HAP-1 (cell line): ENCODE results near the gene SCAMP4.

ENCODE experiments used
- DNase-seq, 2 experiments: peaks; one replicate each; pipeline ENCODE4 v3.0.0-alpha.2; 2016 to 2020; ENCODE audit warnings: low spot score in 2 of 2
- H3K27me3 ChIP-seq: fragments of 250-450 bp; sonication (Bioruptor Pico); 2 replicates; pipeline ENCODE4 v1.5.1; 2020; ENCODE audit warnings: low read depth, mild to moderate bottlenecking, moderate library complexity
- H3K36me3 ChIP-seq: fragments of 250-450 bp; sonication (Bioruptor Pico); replicated peaks from 2 replicates; pipeline ENCODE4 v1.5.1; 2020; ENCODE audit warnings: mild to moderate bottlenecking
- H3K4me1 ChIP-seq: fragments of 250-450 bp; sonication (Bioruptor Pico); 2 replicates; pipeline ENCODE4 v1.5.1; 2020; ENCODE audit warnings: mild to moderate bottlenecking
- H3K4me3 ChIP-seq: fragments of 250-450 bp; sonication (Bioruptor Pico); 2 replicates; pipeline ENCODE4 v1.5.1; 2020; ENCODE audit warnings: mild to moderate bottlenecking, moderate library complexity
- H3K9me3 ChIP-seq: fragments of 250-450 bp; sonication (Bioruptor Pico); 2 replicates; pipeline ENCODE4 v1.5.1; 2020; ENCODE audit warnings: mild to moderate bottlenecking, moderate library complexity
- in situ Hi-C: fragments of 300-500 bp; cut with MboI; formaldehyde crosslinking; loops from 3 replicates; pipeline ENCODE4 v1.14.3; 2020; ENCODE audit warnings: low sequenced_read_pairs, inconsistent platforms, mixed read lengths

SCAMP4 gene

DNA sequence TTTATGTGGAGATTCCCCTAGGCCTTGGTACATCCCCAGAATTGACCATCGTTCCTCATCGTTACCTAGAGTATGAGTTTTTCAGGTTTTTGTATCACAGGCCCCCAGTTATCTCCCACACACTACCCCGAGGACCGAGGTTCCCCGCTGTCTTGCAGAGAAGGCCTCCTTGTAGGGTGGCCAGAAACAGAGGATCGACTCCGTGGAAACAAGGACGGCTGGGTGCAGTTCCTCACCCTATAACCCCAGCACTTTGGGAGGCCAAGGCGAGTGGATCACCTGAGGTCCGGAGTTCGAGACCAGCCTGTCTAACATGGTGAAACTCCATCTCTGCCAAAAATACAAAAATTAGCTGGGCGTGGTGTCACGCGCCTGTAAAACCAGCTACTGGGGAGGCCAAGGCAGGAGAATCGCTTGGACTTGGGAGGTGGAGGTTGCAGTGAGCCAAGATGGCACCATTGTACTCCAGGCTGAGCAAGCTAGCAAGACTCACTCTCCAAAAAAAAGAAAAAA, 720 bp downstream of the SCAMP4 start:
- no peaks in the 10 kb centered on the region for H3K9me3 ChIP-seq
- in situ Hi-C loops, result no loop called here
- H3K4me1 ChIP-seq, result peaks cover 2% of the 10 kb centered on the region
- DNase-seq, result no peak
- H3K27me3 ChIP-seq, result no peaks in the 10 kb centered on the region
- H3K4me3 ChIP-seq, result peak overlapping the region; percentile 76
- H3K36me3 ChIP-seq, result peaks cover 7% of the 10 kb centered on the region; the same call in 1 of the 2 replicates

DNA sequence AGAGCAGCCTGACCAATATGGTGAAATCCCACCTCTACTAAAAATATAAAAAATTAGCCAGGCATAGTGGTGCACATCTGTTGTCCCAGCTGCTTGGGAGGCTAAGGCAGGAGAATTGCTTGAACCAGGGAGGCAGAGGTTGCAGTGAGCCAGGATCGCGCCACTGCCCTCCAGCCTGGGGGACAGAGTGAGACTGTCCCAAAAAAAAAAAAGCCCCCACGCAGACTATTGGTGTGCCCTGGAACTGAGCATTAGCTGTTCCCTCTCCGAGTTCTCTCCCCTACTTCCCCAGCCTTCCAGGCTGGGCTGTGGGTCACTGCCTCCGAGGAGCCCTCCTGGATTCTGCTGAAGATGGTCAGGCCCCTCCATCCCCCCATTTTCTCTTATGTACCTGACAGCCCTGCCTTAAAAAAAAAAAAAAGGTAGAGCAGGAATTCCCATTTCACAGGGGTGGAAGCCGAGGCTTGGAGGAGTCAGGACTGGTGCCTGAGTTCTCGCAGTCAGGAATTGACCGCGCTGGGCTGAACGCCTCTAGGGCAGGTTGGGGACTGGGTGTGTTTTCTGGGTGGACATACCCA, 1.9 kb downstream of the SCAMP4 start:
- in situ Hi-C loops, result no loop called here
- Histone ChIP-seq H3K9me3 (no peaks in the 10 kb centered on the region), H3K4me1 (peaks cover 2% of the 10 kb centered on the region), H3K36me3 (peaks cover 15% of the 10 kb centered on the region), H3K4me3 (no peak overlapping the region), H3K27me3 (no peaks in the 10 kb centered on the region)
- DNase-seq, result no peak

DNA sequence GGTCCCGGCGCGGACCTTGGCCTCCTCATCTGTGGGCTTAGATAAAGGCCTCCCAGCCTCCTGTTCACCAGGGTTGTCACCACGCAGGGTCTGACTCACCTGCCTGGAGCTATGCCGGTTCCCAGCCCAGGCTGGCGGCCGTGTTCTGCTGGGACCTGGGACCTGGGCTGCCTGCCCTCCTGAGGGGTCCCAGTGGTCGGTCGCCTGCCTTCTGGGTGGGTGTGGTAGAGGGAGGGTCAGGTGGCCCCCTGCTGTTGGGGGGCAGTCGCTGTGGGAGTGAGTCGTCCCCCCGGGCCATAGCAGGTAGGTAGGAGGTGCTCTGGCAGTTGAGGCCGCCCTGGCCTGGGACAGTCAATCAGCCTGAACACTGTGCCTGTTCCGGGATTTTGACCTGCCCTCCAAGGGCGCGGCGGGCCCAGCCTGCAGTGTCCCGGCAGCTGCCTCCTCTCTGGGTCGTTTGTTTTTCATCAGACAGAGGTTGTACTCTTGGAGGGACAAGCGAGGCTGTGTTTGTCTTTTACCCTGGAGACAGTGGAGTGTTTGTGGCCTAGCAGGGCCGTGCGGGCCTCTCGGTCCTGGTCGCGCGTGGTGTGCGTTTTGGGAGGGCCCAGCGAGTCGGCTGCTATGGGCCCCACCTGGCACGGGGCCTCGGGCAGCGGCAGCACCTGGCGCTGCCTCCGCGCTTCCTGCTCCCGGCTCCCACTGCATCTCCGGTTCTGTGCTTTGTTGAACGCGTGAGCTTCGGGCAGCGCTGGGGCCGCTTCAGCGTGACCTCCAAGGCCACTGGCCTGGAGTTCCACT, 2.6 kb downstream of the SCAMP4 start:
- in situ Hi-C loops, result no loop called here
- no peaks in the 10 kb centered on the region for H3K9me3 ChIP-seq
- H3K27me3 ChIP-seq, result no peaks in the 10 kb centered on the region
- H3K36me3 ChIP-seq, result peaks cover 16% of the 10 kb centered on the region
- peaks cover 2% of the 10 kb centered on the region for H3K4me1 ChIP-seq
- H3K4me3 ChIP-seq, result no peak overlapping the region
- DNase-seq, result no peak

DNA sequence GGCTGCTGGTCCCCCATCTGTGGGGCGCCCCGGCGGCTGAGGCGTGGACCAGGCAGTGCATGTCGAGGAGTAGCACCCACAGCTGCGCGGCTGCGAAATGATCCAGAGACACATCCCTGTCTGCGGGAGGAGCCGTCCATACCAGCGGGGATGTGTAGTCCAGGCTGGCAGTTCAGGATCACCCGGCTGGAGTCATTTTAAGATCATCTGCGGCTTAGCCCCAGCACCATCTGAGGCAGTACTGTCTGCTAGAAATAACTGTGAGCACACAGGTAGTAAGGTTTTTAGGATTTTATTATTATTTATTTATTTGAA, 3.1 kb downstream of the SCAMP4 start:
- H3K4me1 ChIP-seq, result peaks cover 2% of the 10 kb centered on the region

DNA sequence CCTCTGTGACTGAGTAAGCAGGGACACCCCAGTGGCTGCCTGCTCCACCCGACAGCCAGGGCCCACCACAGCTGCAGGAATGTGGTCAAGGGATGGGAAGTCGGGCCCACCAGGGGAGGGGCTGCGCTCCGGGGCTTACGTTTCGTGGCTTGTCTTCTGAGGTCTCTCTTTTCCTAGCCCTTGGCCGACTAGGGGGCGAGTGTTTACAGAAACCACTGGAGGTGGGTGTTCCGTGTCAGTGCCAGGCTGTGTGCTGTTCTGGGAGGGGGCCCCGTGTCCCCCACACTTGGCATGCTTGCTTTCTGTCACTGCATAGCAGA, 4.5 kb downstream of the SCAMP4 start:
- no peaks in the 10 kb centered on the region for H3K9me3 ChIP-seq
- no peak overlapping the region for H3K4me3 ChIP-seq
- no peak for DNase-seq
- in situ Hi-C loops, result no loop called here
- peaks cover 18% of the 10 kb centered on the region for H3K36me3 ChIP-seq
- H3K4me1 ChIP-seq, result peaks cover 2% of the 10 kb centered on the region
- no peaks in the 10 kb centered on the region for H3K27me3 ChIP-seq

More for the DNA sequence above, 3.1 kb downstream of the SCAMP4 start:
- no peak overlapping the region for H3K4me3 ChIP-seq
- no peak for DNase-seq
- H3K36me3 ChIP-seq, result peaks cover 18% of the 10 kb centered on the region
- H3K9me3 ChIP-seq, result no peaks in the 10 kb centered on the region
- in situ Hi-C loops, result no loop called here
- no peaks in the 10 kb centered on the region for H3K27me3 ChIP-seq

DNA sequence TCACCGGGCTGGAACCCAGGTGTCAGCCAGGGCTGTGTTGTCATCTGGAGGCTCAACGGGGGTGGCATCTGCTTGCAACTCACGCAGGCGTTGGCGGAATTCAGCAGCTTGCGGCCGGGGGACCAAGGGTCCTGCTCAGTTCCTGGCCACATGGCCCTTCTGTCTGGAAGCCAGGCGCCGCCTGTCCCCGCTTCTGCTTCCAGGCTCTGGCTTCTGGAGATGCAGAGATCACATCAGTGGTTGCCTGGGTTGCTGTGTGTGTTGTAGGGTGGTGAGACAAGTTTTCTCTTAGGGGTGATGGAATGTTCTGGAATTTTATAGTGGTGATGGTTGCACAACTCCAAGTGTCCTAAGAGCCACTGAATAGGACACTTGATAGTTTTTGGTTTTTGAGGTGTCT, 5.0 kb downstream of the SCAMP4 start:
- Histone ChIP-seq H3K4me1 (no peaks in the 10 kb centered on the region; the same call in 1 of the 2 replicates), H3K9me3 (no peaks in the 10 kb centered on the region), H3K36me3 (peaks cover 18% of the 10 kb centered on the region), H3K27me3 (no peaks in the 10 kb centered on the region), H3K4me3 (no peak overlapping the region)
- DNase-seq, result no peak
- in situ Hi-C loops, result no loop called here

DNA sequence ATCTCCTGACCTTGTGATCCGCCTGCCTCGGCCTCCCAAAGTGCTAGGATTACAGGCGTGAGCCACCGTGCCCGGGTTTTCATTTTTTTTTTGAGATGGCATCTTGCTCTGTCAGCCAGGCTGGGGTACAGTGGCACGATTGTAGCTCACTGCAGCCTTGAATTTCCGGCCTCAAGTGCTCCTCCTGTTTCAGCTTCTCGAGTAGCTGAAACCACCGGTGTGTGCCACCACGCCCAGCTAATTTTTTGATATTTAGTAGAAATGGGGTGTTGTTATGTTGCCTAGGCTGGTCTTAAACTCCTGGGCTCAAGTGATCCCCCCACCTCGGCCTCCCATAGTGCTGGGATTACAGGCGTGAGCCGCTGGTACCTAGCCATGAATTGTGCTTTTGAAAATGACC, 5.9 kb downstream of the SCAMP4 start:
- Histone ChIP-seq H3K9me3 (no peaks in the 10 kb centered on the region), H3K4me1 (no peaks in the 10 kb centered on the region; the same call in 1 of the 2 replicates), H3K36me3 (peaks cover 16% of the 10 kb centered on the region), H3K27me3 (no peaks in the 10 kb centered on the region), H3K4me3 (no peak overlapping the region)
- in situ Hi-C loops, result no loop called here
- DNase-seq, result no peak

DNA sequence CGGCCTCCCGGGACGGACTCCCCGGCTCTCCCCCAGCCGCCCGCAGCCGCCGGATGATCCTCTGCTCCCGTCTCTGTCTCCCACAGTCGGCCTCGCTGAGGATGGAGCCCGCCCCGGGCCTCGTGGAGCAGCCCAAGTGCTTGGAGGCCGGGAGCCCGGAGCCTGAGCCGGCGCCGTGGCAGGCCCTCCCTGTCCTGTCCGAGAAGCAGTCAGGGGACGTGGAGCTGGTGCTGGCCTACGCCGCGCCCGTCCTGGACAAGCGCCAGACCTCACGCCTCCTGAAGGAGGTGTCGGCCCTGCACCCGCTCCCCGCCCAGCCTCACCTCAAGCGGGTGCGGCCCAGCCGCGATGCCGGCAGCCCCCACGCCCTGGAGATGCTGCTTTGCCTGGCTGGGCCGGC, 6.8 kb downstream of the SCAMP4 start:
- Histone ChIP-seq H3K4me1 (no peaks in the 10 kb centered on the region), H3K27me3 (no peaks in the 10 kb centered on the region), H3K9me3 (no peaks in the 10 kb centered on the region), H3K36me3 (peaks cover 11% of the 10 kb centered on the region), H3K4me3 (no peak overlapping the region)
- in situ Hi-C loops, result no loop called here
- no peak for DNase-seq

DNA sequence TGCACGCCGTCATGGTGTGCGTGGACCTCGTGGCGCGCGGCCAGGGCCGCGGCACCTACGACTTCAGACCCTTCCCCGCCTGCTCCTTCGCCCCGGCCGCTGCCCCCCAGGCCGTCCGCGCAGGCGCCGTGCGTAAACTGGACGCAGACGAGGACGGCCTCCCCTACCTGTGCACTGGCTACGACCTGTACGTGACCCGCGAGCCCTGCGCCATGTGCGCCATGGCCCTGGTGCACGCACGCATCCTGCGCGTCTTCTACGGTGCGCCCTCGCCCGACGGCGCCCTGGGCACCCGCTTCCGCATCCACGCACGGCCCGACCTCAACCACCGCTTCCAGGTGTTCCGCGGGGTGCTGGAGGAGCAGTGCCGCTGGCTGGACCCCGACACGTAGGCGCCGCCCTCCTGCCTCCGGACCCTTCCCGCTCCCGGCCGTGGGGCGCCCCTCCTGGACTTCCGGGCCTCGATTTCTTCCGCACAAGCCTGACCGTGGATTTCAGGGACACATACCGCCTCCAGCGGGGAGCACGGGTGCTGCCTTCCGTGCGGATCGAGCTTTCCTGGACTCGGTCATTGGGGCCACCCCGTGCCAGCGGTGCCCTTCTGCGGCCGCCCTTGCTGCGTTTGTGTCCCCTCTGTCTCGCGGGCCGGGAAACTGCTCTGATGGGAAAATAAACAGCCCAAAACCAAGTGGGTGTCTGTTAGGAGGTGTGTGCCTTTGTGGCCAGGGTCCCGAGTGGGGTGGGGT, 7.7 kb downstream of the SCAMP4 start:
- no peak for DNase-seq
- H3K9me3 ChIP-seq, result no peaks in the 10 kb centered on the region
- peaks cover 19% of the 10 kb centered on the region for H3K36me3 ChIP-seq
- H3K27me3 ChIP-seq, result no peaks in the 10 kb centered on the region
- H3K4me3 ChIP-seq, result no peak overlapping the region
- H3K4me1 ChIP-seq, result no peaks in the 10 kb centered on the region
- in situ Hi-C loops, result no loop called here

DNA sequence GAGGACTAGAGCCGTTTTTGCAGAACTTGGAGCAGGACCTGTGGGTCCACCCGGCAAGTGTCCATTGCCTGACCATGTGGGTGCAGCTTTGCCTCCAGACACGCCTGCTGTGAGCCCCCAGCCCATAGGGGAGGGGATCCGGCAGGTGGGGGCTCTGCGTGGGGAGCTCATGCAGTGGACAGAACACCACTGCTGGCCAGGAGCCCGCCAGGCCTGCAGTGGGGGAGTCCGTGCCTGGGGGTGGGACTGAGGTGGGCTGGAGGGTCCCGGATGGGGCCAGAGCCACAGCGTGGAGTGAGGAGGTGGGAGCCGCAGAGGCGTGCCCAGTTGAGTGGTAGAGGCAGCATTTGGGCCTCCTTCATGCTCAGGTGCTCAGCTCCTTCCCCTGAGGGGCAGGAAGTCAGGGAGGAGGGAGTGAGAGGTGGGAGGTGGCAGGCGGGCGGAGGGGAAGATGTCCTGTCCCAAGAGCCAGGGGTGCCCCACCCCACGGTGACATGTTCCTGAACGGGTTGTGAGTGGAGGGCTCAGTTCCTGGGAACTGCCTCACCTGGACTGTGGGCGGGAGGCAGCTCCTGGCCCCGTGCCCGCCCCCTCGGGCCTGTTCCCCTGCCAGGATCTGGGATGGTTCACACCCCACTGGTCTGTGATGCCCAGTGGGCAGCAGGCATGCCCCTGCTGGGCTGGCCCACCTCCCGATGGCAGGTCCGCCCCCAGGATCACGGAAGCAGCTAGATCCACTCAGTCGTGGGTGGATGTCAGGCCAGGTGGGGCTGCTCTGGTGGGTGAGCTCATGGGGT, 8.8 kb downstream of the SCAMP4 start:
- Histone ChIP-seq H3K36me3 (peaks cover 26% of the 10 kb centered on the region), H3K27me3 (no peaks in the 10 kb centered on the region), H3K4me3 (no peak overlapping the region), H3K9me3 (no peaks in the 10 kb centered on the region), H3K4me1 (no peaks in the 10 kb centered on the region)
- in situ Hi-C loops, result no loop called here
- no peak for DNase-seq

DNA sequence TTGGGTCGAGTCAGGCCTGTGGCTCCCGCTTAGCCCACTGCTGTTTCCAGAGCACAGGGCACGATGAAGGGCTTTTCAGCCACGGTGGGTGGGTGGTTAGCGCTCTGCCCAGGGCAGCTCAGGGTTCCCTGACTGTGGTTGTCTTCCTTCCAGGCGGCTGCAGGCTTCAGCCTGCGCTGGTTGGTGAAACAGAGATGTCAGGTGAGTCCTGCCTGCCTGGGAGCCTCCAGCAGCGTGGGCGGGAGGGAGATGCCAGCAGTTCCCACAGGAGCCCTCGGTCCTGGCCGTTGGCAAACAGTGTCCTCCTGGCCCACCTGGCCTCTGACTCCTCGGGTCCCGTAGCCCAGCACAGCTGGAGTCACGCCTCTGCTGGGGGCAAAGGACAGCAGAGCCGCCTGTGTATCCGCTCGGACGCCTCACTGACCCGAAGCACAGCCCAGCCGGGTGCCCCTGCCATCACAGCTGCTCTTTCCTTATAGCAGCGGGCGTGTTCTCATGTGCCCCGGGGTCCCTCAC, 9.7 kb downstream of the SCAMP4 start:
- in situ Hi-C loops, result no loop called here
- Histone ChIP-seq H3K27me3 (no peaks in the 10 kb centered on the region), H3K36me3 (peaks cover 32% of the 10 kb centered on the region), H3K9me3 (no peaks in the 10 kb centered on the region), H3K4me1 (no peaks in the 10 kb centered on the region), H3K4me3 (no peak overlapping the region)
- no peak for DNase-seq

DNA sequence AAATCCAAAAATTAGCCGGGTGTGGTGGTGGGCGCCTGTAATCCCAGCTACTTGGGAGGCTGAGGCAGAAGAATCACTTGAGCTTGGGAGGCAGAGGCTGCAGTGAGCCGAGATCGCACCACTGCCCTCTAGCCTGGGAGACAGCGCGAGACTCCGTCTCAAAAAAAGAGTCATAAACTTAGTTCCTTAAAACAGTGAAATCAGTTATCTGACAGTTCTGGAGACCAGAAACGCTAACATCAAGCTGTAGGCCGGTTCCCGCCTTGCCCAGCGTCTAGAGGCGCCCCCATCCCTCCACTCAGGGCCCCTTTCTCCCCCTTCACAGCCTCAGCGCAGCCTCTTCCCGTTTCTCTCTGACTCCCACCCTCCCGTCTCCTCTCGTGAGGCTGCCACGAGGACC, 11.9 kb downstream of the SCAMP4 start:
- no peak for DNase-seq
- peaks cover 39% of the 10 kb centered on the region for H3K36me3 ChIP-seq
- in situ Hi-C loops, result no loop called here
- H3K4me3 ChIP-seq, result no peak overlapping the region
- H3K9me3 ChIP-seq, result no peaks in the 10 kb centered on the region
- no peaks in the 10 kb centered on the region for H3K4me1 ChIP-seq
- no peaks in the 10 kb centered on the region for H3K27me3 ChIP-seq

DNA sequence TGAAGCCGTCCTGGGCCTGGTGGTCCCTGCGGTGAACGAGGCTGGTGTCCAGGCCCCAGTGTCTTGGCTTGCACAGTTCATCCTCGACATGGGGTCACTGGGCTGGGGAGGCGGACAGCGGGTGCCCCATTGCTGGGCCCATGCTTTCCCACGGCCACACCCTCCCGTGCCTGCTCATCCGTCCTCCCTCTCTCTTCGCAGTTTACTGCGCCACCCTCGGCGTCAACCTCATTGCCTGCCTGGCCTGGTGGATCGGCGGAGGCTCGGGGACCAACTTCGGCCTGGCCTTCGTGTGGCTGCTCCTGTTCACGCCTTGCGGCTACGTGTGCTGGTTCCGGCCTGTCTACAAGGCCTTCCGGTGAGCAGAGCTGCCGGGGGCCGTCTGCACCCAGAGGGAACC, 12.7 kb downstream of the SCAMP4 start:
- H3K4me3 ChIP-seq, result no peak overlapping the region
- in situ Hi-C loops, result no loop called here
- H3K27me3 ChIP-seq, result no peaks in the 10 kb centered on the region
- no peaks in the 10 kb centered on the region for H3K4me1 ChIP-seq
- H3K36me3 ChIP-seq, result peaks cover 36% of the 10 kb centered on the region
- no peak for DNase-seq
- no peaks in the 10 kb centered on the region for H3K9me3 ChIP-seq
